Upper lobe of left lung (tissue), 6 donors: ENCODE results near the gene PTPRH. TPM values are rescaled to one million over a fixed set of nuclear protein-coding genes. Genes with fewer than 3 reads are reported as not detected.

Experiments
- ATAC-seq, 2 donors: fragments of 200-7000 bp; cut with Tn5 transposase; one replicate each; pipeline ENCODE4 v1.9.1; 2022; ENCODE audit warnings: mild to moderate bottlenecking in 2 of 2, moderate library complexity in 2 of 2; ENCODE audit not compliant: low FRiP score in 2 of 2
- DNase-seq, 2 donors: peaks; one replicate each; pipeline ENCODE4 v3.0.0-alpha.2; 2019 to 2020
- H3K27ac ChIP-seq, 4 donors: fragments of 200-600 bp; sonication (generic); one replicate each; pipeline ENCODE4 v1.5.1; 2016 to 2019
- H3K27me3 ChIP-seq, 4 donors: fragments of 200-600 bp; sonication (generic); one replicate each; pipeline ENCODE4 v1.5.1; 2017 to 2019
- H3K36me3 ChIP-seq, 4 donors: fragments of 200-600 bp; sonication (generic); one replicate each; pipeline ENCODE4 v1.5.1; 2016 to 2019
- H3K4me1 ChIP-seq, 4 donors: fragments of 200-600 bp; sonication (generic); one replicate each; pipeline ENCODE4 v1.5.1; 2018 to 2019
- H3K4me3 ChIP-seq, 4 donors: fragments of 200-600 bp; sonication (generic); one replicate each; pipeline ENCODE4 v1.5.1; 2017 to 2019; ENCODE audit warnings: mild to moderate bottlenecking in 2 of 4, moderate library complexity in 1 of 4
- H3K9me3 ChIP-seq, 4 donors: fragments of 200-600 bp; sonication (generic); one replicate each; pipeline ENCODE4 v1.5.1; 2018 to 2019
- CTCF ChIP-seq, 6 experiments: fragments of 450-650 bp in 4 of 6; fragments of 200-600 bp in 2 of 6; sonication (generic) in 2 of 6; IDR thresholded peaks; one replicate each; pipeline ENCODE4 v1.5.1; 2016 to 2019; ENCODE audit warnings: antibody characterized with exemption in 6 of 6
- EP300 ChIP-seq, 4 donors: sonication (generic); formaldehyde crosslinking; IDR thresholded peaks; one replicate each; pipeline ENCODE4 v1.5.1; 2017; ENCODE audit warnings: antibody characterized with exemption in 4 of 4, control low read depth in 2 of 4
- POLR2A ChIP-seq, 4 donors: fragments of 450-650 bp; IDR thresholded peaks; one replicate each; pipeline ENCODE4 v1.5.1; 2016 to 2017; ENCODE audit warnings: antibody characterized with exemption in 4 of 4, mild to moderate bottlenecking in 2 of 4
- POLR2AphosphoS5 ChIP-seq, 2 donors: sonication (generic); formaldehyde crosslinking; IDR thresholded peaks; one replicate each; pipeline ENCODE4 v1.5.1; 2017; ENCODE audit warnings: antibody characterized with exemption in 2 of 2
- WGBS, 2 donors: methylation state at CpG; one replicate each; pipeline ENCODE4 v1.1.5; 2017 to 2018; 5-methylcytosine and 5-hydroxymethylcytosine counted together
- total RNA-seq, 6 donors: library from RNA; depleted of rRNA in 4 of 6; stranded (reverse); fragments of >200 nt in 4 of 6; gene quantifications; one replicate each; pipeline versions ENCODE4 v1.1.0 to v1.2.1, GENCODE V29; 2016 to 2021
- donor health status: DM: no; HTN: no; CAD: no; lungs with moderate emphysema.
- donor health status: DM: no; HTN: yes; CAD: no; lungs with severe emphysema.

The PTPRH gene
- total RNA-seq, 6 donors from 2014 or later = 0.30 to 3.1 (median 0.67) TPM; not detected in 1

DNA sequence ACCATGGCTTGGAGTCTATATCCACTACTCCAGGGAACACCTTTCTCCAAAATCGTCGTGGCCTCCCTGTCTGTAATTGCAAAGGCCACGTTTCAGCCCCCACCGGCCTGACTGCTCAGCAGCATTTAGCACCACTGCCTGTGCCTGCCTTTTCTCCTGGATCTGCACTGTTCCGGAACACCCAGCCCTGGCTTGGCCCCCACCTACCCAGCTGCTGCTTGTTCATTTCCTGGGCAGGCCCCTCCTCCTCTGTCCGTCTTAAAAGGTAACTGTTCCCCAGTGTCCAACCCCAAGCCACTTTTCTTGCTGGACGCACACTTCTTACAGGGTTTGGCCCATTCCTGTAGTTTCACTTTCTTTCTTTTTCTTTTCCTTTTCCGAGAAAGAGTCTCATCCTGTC is 20.7 kb downstream of the PTPRH start:
- DNase-seq (no peak), ATAC-seq (no peak)
- Histone ChIP-seq H3K36me3 (no peaks in the 10 kb centered on the region), H3K27ac (no peak overlapping the region), H3K27me3 (no peaks in the 10 kb centered on the region), H3K4me3 (no peak overlapping the region), H3K4me1 (peaks cover 0 to 5% (median 0%) of the 10 kb centered on the region in 4 donors), H3K9me3 (no peaks in the 10 kb centered on the region)
- TF ChIP-seq CTCF (IDR thresholded peaks at IDR 0.05) (no peak), POLR2A (IDR thresholded peaks at IDR 0.05) (no peak), EP300 (IDR thresholded peaks at IDR 0.05) (no peak), POLR2AphosphoS5 (IDR thresholded peaks at IDR 0.05) (no peak)
- 51 to 53% methylated on average over 7 to 8 of the region's 8 CpGs for WGBS, 2 donors

- WGBS, 2 donors = 75 to 78% methylated on average over 7 to 12 of the region's 12 CpGs
- H3K9me3 ChIP-seq = no peaks in the 10 kb centered on the region
These were observed 23.2 kb downstream of the PTPRH start for GRCh38 chr19:55186080-55186479.

GRCh38 chr19:55181740-55182139 is 27.6 kb downstream of the PTPRH start:
- H3K27ac ChIP-seq = no peak overlapping the region
- H3K4me1 ChIP-seq = peaks cover 10 to 17% (median 14%) of the 10 kb centered on the region in 4 donors
- 66 to 88% methylated on average over 4 to 19 of the region's 20 CpGs for WGBS, 2 donors
- no peak for TF ChIP-seq CTCF (IDR thresholded peaks at IDR 0.05)
- TF ChIP-seq POLR2AphosphoS5 (IDR thresholded peaks at IDR 0.05) = no peak
- no peak for TF ChIP-seq EP300 (IDR thresholded peaks at IDR 0.05)
- TF ChIP-seq POLR2A (IDR thresholded peaks at IDR 0.05) = no peak
- peaks cover 0 to 50% (median 26%) of the 10 kb centered on the region in 4 donors for H3K27me3 ChIP-seq
- peaks cover 0 to 3% (median 0%) of the 10 kb centered on the region in 4 donors for H3K9me3 ChIP-seq
- no peak overlapping the region for H3K4me3 ChIP-seq
- ATAC-seq (no peak), DNase-seq (no peak)
- H3K36me3 ChIP-seq = no peaks in the 10 kb centered on the region

More at GRCh38 chr19:55186080-55186479, 23.2 kb downstream of the PTPRH start:
- DNase-seq (no peak), ATAC-seq (peak in 1 of 2 donors; percentile 36)
- H3K36me3 ChIP-seq = no peaks in the 10 kb centered on the region
- H3K4me3 ChIP-seq = no peak overlapping the region
- peaks cover 0 to 11% (median 4%) of the 10 kb centered on the region in 4 donors for H3K27me3 ChIP-seq
- no peak for TF ChIP-seq POLR2A (IDR thresholded peaks at IDR 0.05)
- no peak for TF ChIP-seq CTCF (IDR thresholded peaks at IDR 0.05)
- no peak for TF ChIP-seq EP300 (IDR thresholded peaks at IDR 0.05)
- no peak for TF ChIP-seq POLR2AphosphoS5 (IDR thresholded peaks at IDR 0.05)
- H3K27ac ChIP-seq = no peak overlapping the region
- H3K4me1 ChIP-seq = peaks cover 0 to 5% (median 0%) of the 10 kb centered on the region in 4 donors

GRCh38 chr19:55179606-55180484 is 29.5 kb downstream of the PTPRH start, which contains the start of gene SYT5:
TSS of gene SYT5 (minus strand) at chr19:55180289. CDS start at chr19:55179041, 1,248 bp downstream.
- Histone ChIP-seq H3K9me3 (peaks cover 0 to 3% (median 0%) of the 10 kb centered on the region in 4 donors), H3K27ac (no peak within 1 kb of the TSS), H3K36me3 (no peaks in the 10 kb centered on the region), H3K4me1 (peaks cover 10 to 17% (median 14%) of the 10 kb centered on the region in 4 donors), H3K4me3 (peak within 1 kb of the TSS in 3 of 4 donors; percentile 19 to 37 (median 24)), H3K27me3 (peaks cover 0 to 64% (median 38%) of the 10 kb centered on the region in 4 donors)
- ATAC-seq = peak; percentile 63 to 83
- peak in 1 of 2 donors; percentile 91 for DNase-seq
- WGBS, 2 donors = 3 to 5% methylated on average over 28 to 36 of the region's 68 CpGs
- TF ChIP-seq POLR2A (IDR thresholded peaks at IDR 0.05) (no peak), POLR2AphosphoS5 (IDR thresholded peaks at IDR 0.05) (no peak), EP300 (IDR thresholded peaks at IDR 0.05) (no peak), CTCF (IDR thresholded peaks at IDR 0.05) (no peak)
